ENCODE measurements around the gene DIP2C.
"Not testable (repeated sequence)": the region's sequence is repeated elsewhere in the genome, so short reads cannot be mapped to it uniquely, and the experiment has no call there.

The DIP2C gene

DNA sequence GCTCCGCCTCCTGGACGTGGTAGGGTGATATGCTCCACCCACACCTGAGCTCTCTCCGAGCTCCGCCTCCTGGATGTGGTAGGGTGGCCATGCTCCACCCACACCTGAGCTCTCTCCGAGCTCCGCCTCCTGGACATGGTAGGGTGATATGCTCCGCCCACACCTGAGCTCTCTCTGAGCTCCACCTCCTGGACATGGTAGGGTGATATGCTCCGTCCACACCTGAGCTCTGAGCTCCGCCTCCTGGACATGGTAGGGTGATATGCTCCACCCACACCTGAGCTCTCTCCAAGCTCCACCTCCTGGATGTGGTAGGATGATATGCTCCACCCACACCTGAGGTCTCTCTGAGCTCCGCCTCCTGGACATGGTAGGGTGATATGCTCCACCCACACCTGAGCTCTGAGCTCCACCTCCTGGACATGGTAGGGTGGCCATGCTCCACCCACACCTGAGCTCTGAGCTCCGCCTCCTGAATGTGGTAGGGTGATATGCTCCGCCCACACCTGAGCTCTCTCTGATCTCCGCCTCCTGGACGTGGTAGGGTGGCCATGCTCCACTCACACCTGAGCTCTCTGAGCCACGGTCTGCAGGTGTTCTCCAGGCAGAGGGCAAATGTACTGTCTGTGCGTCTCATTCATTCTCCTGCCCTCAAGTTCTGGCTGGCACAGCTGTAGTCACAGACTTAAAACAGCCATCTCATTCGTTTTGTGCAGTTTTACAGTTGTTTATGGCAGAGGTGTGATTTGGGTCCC is 252.4 kb downstream of the DIP2C start:
- no peak for DNase-seq

GRCh38 chr10:436013-436697 is 253.3 kb downstream of the DIP2C start:
- no peak for DNase-seq

DNA sequence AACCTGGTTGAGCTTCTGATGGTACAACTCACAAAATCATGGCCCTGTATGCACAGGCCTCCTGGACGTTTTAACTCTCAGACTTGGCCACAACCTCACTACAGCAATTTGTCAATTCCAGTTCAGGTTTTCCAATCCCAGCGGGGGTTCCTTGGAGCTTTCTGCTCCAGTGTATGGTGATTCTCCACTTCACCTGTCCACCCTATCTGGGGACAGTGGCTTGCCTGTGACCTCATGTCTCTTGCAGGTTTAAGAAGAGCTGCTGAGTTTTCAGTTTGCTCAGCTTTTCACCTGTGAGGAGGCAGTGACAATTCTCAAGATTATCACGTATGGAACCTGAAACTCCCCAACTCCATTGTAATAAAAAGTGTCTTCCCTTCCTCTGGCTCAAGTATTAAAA is 254.1 kb downstream of the DIP2C start:
- no peak for DNase-seq

DNA sequence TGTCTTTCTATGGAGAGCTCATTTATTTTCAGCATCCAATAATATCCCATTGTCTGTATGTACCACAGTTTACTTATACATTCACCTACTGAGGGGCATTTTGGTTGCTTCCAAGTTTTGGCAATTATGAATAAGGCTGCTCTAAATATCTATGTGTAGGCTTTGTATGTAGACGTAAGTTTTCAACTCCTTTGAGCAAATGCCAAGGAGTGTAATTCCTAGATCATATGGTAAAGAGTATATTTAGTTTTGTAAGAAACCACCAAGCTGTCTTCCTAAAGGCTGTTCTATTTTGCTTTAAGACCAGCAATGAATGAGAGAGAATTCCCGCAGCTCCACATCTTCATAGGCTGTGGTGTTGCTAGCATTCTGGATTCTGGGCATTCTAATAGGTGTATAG is 259.8 kb downstream of the DIP2C start:
- no peak for DNase-seq

- no peak for DNase-seq
Observed at GRCh38 chr10:427761-428519, 261.5 kb downstream of the DIP2C start.

DNA sequence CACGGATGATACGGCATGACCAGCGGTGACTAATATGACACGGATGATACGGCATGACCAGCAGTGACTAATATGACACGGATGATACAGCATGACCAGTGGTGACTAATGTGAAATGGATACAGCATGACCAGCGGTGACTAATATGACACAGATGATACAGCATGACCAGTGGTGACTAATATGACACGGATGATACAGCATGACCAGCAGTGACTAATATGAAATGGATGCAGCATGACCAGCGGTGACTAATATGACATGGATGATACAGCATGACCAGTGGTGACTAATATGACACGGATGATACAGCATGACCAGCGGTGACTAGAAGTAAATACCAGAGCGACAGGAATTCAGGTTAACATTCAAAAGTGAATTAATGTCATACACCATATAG is 264.1 kb downstream of the DIP2C start:
- not testable (repeated sequence) for DNase-seq

DNA sequence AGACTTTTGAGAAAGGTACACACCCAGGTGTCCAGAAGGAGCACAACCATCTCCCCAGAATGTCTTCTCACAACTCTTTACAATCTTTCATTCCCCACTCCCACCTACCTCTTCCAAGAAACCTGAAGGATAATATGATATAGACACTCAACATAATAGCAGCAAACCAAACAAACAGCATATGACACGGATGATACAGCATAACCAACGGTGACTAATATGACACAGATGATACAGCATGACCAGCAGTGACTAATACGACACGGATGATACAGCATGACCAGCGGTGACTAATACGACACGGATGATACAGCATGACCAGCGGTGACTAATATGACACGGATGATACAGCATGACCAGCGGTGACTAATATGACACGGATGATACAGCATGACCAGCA is 264.7 kb downstream of the DIP2C start:
- DNase-seq, result not testable (repeated sequence)

DNA sequence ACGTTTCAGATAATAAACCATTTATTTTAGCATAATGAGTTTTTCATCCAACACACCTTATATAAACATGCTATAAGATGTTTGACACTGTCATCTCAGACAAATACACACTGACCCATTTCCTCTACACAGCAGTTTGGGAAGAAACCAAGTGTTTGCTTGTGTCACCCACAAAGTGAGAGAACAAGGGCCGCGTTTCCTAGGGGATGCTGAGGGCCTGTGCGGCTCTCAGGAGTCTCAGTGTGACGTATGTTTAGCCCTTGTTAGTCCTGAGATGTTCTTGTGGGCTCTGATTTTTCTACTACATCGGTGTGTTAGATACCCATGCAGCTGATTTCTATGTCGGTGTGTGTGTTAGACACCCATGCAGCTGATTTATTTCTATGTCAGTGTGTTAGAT is 266.3 kb downstream of the DIP2C start:
- no peak for DNase-seq

DNA sequence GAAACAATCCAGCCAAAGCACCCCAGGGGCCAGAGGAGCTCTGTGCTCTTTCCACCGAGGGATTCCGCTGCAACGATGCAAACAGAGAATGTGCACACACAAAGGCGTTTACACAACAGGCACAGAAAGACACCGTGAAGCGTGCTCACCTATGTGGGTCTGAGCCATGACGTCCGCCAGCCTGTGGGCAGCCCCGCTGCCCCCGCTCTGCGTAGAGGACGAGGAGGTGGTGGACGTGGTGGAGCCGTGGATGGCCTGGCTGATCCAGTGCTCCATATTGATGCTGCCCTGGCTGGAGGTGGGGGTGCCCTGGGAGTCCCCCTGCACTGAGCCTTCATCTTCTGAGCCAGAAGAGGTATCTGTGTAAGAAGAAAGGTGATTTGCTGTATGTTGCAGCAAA is 266.8 kb downstream of the DIP2C start:
- DNase-seq, result no peak

DNA sequence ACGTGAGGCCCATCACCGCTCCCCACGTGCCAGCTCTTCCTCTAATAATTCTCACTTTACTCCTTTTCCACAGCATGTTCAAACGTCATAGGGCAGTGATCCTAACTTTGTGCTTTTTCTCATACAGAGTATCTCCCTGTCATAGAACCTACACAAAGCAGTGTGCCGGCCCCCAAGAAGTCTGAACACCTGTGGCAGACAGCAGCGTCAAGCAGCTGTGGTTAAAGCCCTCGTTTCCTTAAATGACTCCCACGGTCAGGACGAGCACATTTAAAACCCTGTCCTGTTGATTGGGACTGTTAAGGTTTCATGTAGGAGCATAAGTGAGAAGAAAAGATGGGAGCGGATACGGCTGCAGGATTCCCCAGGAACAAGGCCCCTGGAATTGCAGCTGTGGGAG is 267.2 kb downstream of the DIP2C start:
- no peak for DNase-seq

GRCh38 chr10:421170-421569 is 268.3 kb downstream of the DIP2C start:
- no peak for DNase-seq

DNA sequence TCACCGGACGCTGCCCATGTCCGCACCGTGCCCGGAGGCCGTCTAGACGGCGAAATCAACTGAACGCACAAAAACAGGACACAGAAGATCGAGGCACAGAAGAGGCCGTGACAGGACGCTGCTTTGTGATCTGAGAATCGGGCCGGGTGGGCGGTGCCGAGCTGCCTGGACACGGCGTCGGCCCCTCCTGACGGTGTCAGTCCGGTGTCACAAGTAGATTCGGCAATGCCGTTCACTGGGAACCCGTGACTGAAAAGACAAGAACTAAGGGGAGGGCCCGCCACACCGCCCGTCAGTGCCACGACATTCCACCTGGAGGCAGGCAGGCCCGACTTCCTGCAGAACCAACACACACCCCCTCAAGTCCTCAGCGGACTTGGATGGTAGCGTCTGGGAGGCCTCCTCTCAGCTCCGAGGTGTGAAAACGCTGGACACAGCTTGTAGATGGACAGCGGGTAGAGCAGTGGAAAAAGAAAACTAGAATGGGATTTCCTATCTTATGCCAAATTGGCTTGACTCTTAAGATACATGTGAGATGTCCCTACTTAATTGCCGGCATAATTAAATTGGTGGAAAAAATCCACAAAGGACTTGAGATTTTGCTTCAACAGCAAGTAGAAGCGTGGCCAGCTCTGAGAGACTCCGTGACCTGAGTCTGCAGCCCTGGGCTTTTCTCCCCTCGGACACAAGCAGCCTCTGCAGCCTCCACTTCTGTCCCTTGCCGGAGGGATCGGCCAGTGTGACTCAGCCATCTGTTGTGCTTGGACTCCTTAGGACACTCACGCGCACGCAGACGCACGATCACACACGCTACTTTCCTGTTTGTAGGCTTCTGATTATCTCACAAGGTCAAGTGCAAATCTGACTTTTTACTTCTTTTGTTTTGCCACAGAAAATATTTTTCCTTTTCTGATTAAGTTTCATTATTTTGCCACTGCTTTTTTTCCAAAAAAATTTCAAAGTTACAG is 269.0 kb downstream of the DIP2C start:
- DNase-seq, result no peak

GRCh38 chr10:418894-419293 is 270.6 kb downstream of the DIP2C start:
- no peak for DNase-seq

- no peak for DNase-seq
Observed at GRCh38 chr10:418226-418625, 271.2 kb downstream of the DIP2C start.

GRCh38 chr10:416091-416515 is 273.4 kb downstream of the DIP2C start:
- DNase-seq, result no peak

DNA sequence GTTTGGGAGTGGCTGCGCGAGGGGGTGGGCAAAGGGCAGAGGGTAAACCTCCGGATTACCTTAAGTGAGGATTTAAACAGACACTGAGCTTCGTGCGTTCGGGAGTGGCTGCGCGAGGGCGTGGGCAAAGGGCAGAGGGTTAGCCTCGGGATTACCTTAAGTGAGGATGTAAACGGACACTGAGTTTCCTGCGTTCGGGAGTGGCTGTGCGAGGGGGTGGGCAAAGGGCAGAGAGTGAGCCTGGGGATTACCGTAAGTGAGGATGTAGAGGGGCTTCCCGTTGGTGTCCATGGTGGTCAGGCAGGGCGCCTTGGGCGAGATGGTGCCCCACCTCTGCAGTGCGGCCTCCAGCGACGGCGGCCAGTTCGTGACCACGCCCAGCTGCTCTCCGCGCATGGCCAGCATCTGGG is 275.8 kb downstream of the DIP2C start:
- no peak for DNase-seq

- no peak for DNase-seq
Observed at GRCh38 chr10:412109-412508, 277.4 kb downstream of the DIP2C start.

- DNase-seq, result no peak
Observed at GRCh38 chr10:411603-412002, 277.9 kb downstream of the DIP2C start.

GRCh38 chr10:409408-410040 is 279.9 kb downstream of the DIP2C start:
- DNase-seq, result no peak

DNA sequence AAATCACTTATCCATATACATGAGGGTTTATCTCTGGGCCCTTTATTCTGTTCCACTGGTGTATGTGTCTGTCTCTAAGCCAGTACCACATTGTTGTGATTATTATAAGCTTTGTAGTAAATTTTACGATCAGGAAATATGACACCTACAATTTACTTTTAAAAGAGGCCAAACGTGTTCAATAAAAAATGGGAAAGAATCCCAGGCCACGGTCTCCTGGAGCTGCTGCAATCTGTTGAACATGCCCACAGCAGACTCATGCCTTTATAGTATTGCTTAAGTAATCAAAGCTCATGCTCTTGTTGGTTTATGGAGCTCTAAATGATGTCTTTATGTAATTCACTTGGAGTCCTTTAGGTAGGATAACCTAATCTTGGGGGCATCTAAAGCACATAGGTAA is 281.2 kb downstream of the DIP2C start:
- DNase-seq, result no peak

DNA sequence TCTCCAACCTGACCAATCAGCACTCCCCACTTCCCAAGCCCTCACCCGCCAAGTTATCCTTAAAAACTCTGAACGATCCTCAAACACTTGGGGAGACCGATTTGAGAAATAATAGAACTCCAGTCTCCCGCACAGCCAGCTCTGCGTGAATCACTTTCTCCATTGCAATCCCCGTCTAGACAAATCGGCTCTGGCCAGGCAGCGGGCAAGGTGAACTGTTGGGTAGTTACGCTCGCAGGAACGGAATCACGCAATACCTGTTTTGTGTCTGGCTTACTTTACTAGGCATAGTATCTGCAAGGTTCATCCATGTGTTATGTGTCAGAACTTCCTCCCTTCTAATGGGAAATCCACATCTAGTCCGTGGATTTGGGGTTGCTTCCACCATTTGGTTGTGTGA is 282.5 kb downstream of the DIP2C start:
- DNase-seq, result no peak

DNA sequence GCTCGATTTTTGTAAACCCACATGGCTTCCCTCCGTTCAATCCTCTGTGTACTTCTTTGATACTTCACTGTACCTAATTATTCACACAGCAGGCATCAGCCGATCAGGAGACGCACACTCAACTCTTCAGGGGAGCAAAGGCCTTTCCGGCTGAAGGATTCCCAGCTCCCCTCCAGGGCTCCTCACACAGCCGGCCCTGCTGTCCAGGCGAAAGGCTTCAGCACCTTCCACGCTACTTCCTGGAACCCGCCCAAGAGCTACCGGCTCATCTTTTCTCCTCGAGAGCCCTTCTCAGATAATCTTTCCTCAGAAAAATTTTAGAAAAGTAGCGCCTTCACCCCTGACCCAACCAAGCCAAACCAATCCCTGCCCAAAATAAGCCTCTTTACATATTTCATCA is 283.8 kb downstream of the DIP2C start:
- no peak for DNase-seq
